Kidney (tissue), 14 donors: ENCODE measurements around the gene DGKI. TPM values are rescaled to one million over a fixed set of nuclear protein-coding genes. Genes with fewer than 3 reads are reported as not detected.

Source experiments
- DNase-seq, 5 donors: peaks; one replicate each; pipeline ENCODE4 v3.0.0-alpha.2; 2013 to 2020
- FAIRE-seq: peaks from 2 replicates; lab custom pipeline; 2012; peaks lifted over from hg19 to GRCh38; lab: Jason Lieb, UNC
- H3K27ac ChIP-seq, 2 donors: one replicate each; pipeline ENCODE4 v1.7.0; 2013; ENCODE audit warnings: low read depth in 2 of 2, low read length in 2 of 2, inconsistent platforms in 1 of 2
- H3K27me3 ChIP-seq: one replicate; pipeline ENCODE4 v1.7.1; 2013; ENCODE audit warnings: low read length, inconsistent platforms; ENCODE audit not compliant: control insufficient read depth, insufficient read depth
- H3K36me3 ChIP-seq, 3 donors: one replicate each; pipeline versions ENCODE4 v1.7.0 to v1.7.1; 2013; ENCODE audit warnings: low read length in 3 of 3, control low read depth in 1 of 3, inconsistent platforms in 1 of 3; ENCODE audit not compliant: insufficient read depth in 3 of 3, control insufficient read depth in 2 of 3
- H3K4me1 ChIP-seq, 3 donors: one replicate each; pipeline versions ENCODE4 v1.7.0 to v1.7.1; 2013; ENCODE audit warnings: low read length in 3 of 3, inconsistent platforms in 1 of 3, low read depth in 1 of 3; ENCODE audit not compliant: control insufficient read depth in 2 of 3, insufficient read depth in 2 of 3
- H3K4me3 ChIP-seq, 3 donors: one replicate each; pipeline versions ENCODE4 v1.7.0 to v1.8.1; 2013; ENCODE audit warnings: low read length in 3 of 3, control low read depth in 1 of 3, inconsistent platforms in 1 of 3
- H3K9ac ChIP-seq, 3 donors: one replicate each; pipeline versions ENCODE4 v1.7.0 to v1.7.1; 2013; ENCODE audit warnings: low read length in 3 of 3, control low read depth in 1 of 3, inconsistent platforms in 1 of 3
- H3K9me3 ChIP-seq, 3 donors: one replicate each; pipeline versions ENCODE4 v1.7.0 to v1.7.1; 2013; ENCODE audit warnings: low read length in 3 of 3, control low read depth in 1 of 3, inconsistent platforms in 1 of 3; ENCODE audit not compliant: control insufficient read depth in 2 of 3, insufficient read depth in 1 of 3
- intact Hi-C: fragments of 100-400 bp; cut with DNase I; formaldehyde crosslinking; loops from one replicate; pipeline ENCODE4 v1.11.1; 2022
- polyA plus RNA-seq: library from polyadenylated mRNA; stranded (reverse); fragments of 350-450 nt; fragmentation: Illumina TruSeq; extraction: RNeasy Lipid Tissue Mini Kit (QIAGEN cat#74804); gene quantifications from one replicate; pipeline ENCODE4 v1.2.3, GENCODE V29; 2014; ENCODE audit warnings: low read depth, low replicate concordance; ENCODE audit not compliant: insufficient read depth
- total RNA-seq: library from RNA; stranded (reverse); fragmentation: NEBNext Ultra II Directional; extraction: Animal tissue kit (Norgen Biotek cat#: 25700); gene quantifications from one replicate; pipeline ENCODE4 v1.2.1, GENCODE V29; 2021
- TF ChIP-seq, protein P1 (sequence below): IDR thresholded peaks from 3 replicates; pipeline ENCODE4 v1.5.1; 2012; ENCODE audit warnings: mild to moderate bottlenecking, moderate library complexity, borderline replicate concordance; ENCODE audit not compliant: insufficient read depth; ENCODE audit errors: extremely low read depth
- donor health status: control.
- donor health status: control.
- donor health status: control.
- donor health status: control.
- donor health status: control.
- donor health status: DM: yes; HTN: yes; CAD: no.
- donor health status: Normal renal cell carcinoma (clear cell type).

DGKI gene
- total and polyA plus RNA-seq, 2 donors from 2014 or later, result 1.3 to 2.5 TPM

DNA sequence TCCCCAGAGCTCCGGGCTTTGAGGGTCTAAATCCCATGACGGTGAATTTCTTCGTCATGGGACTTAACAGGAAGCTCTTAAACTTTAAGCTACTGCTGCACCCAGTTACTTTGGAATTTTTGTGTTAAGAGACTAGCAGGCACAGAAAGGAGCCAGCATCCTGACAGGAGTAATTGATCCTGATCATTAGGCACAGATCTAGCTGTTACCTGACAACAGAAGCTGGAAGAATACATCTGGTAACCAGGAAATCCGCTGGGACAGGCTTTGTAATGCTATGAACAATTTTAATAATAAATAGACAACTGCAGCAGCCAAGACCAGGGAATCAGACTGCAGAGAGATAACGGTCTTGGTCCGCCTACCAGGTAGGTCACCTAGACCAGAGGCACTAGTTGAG lies 210.9 kb downstream of the DGKI start:
- TF ChIP-seq, protein P1, sequence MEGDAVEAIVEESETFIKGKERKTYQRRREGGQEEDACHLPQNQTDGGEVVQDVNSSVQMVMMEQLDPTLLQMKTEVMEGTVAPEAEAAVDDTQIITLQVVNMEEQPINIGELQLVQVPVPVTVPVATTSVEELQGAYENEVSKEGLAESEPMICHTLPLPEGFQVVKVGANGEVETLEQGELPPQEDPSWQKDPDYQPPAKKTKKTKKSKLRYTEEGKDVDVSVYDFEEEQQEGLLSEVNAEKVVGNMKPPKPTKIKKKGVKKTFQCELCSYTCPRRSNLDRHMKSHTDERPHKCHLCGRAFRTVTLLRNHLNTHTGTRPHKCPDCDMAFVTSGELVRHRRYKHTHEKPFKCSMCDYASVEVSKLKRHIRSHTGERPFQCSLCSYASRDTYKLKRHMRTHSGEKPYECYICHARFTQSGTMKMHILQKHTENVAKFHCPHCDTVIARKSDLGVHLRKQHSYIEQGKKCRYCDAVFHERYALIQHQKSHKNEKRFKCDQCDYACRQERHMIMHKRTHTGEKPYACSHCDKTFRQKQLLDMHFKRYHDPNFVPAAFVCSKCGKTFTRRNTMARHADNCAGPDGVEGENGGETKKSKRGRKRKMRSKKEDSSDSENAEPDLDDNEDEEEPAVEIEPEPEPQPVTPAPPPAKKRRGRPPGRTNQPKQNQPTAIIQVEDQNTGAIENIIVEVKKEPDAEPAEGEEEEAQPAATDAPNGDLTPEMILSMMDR, result no peak
- no peak for FAIRE-seq
- no peaks in the 10 kb centered on the region for H3K36me3 ChIP-seq

DNA sequence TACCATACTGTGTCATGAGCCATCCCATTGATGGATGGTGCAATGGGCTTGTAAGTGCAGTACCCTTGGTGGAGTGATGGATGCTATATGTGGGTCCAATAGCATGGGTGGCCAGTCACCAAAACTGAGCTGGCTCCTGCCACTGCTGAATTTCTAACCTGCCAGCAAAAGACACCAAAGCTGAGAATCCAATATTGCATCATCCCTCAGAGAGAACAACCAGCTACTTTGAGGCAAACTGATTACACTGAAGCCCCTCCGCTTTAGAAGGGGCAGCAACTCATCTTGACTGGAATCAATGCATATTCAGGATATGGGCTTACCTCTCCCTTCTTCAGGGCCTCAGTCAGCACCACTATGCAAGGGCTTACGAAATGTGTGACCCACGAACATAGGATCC lies 211.6 kb downstream of the DGKI start:
- DNase-seq, result no peak
- TF ChIP-seq, protein P1, result no peak
- Histone ChIP-seq H3K36me3 (no peaks in the 10 kb centered on the region), H3K9me3 (no peaks in the 10 kb centered on the region), H3K4me3 (no peak overlapping the region), H3K27ac (no peak overlapping the region), H3K27me3 (no peaks in the 10 kb centered on the region), H3K9ac (no peak overlapping the region), H3K4me1 (no peaks in the 10 kb centered on the region)
- intact Hi-C loops, result no loop called here
- no peak for FAIRE-seq

More for the DNA sequence above, 210.9 kb downstream of the DGKI start:
- no peak overlapping the region for H3K4me3 ChIP-seq
- H3K27me3 ChIP-seq, result no peaks in the 10 kb centered on the region
- H3K9me3 ChIP-seq, result no peaks in the 10 kb centered on the region
- no peak overlapping the region for H3K9ac ChIP-seq
- H3K27ac ChIP-seq, result no peak overlapping the region
- DNase-seq, result no peak
- H3K4me1 ChIP-seq, result no peaks in the 10 kb centered on the region
- intact Hi-C loops, result no loop called here

DNA sequence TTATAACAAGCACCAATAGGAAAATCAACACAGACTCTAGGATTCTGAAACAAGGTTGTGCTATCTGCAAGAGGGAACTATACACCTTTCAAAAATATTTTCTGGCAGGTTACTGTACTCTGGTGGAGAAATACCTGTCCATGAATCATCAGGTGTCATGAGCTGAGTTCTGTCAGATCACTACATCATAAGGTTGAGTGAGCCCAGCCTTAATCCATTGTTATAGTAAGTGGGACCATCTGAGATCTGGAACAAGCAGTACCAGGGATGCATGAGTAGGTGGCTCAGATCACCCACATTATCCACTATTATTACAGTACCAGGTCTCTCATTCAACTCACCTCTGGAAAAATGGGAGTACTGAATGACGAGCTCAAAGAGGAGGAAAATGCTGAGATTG lies 212.4 kb downstream of the DGKI start:
- FAIRE-seq, result no peak

More for the DNA sequence above, 212.4 kb downstream of the DGKI start:
- no peaks in the 10 kb centered on the region for H3K4me1 ChIP-seq
- H3K27me3 ChIP-seq, result no peaks in the 10 kb centered on the region
- TF ChIP-seq, protein P1, result no peak
- no peak overlapping the region for H3K4me3 ChIP-seq
- no peaks in the 10 kb centered on the region for H3K9me3 ChIP-seq
- DNase-seq, result no peak
- H3K36me3 ChIP-seq, result no peaks in the 10 kb centered on the region
- no peak overlapping the region for H3K9ac ChIP-seq
- intact Hi-C loops, result no loop called here
- H3K27ac ChIP-seq, result no peak overlapping the region
